Activated CD4-positive, alpha-beta T cell treated with anti-CD3 and anti-CD28 coated beads, Interleukin-10, Interleukin-2, amounts not matched to agents 100 ng/mL and 50 ng/mL, durations not matched to agents 16 hours and 8 hours (primary cell): ENCODE results near the gene CMSS1.
"Not testable (repeated sequence)": the region's sequence is repeated elsewhere in the genome, so short reads cannot be mapped to it uniquely, and the experiment has no call there.

Experiments used
- DNase-seq: peaks from one replicate; pipeline ENCODE4 v3.0.0-alpha.2; 2020

The CMSS1 gene

DNA sequence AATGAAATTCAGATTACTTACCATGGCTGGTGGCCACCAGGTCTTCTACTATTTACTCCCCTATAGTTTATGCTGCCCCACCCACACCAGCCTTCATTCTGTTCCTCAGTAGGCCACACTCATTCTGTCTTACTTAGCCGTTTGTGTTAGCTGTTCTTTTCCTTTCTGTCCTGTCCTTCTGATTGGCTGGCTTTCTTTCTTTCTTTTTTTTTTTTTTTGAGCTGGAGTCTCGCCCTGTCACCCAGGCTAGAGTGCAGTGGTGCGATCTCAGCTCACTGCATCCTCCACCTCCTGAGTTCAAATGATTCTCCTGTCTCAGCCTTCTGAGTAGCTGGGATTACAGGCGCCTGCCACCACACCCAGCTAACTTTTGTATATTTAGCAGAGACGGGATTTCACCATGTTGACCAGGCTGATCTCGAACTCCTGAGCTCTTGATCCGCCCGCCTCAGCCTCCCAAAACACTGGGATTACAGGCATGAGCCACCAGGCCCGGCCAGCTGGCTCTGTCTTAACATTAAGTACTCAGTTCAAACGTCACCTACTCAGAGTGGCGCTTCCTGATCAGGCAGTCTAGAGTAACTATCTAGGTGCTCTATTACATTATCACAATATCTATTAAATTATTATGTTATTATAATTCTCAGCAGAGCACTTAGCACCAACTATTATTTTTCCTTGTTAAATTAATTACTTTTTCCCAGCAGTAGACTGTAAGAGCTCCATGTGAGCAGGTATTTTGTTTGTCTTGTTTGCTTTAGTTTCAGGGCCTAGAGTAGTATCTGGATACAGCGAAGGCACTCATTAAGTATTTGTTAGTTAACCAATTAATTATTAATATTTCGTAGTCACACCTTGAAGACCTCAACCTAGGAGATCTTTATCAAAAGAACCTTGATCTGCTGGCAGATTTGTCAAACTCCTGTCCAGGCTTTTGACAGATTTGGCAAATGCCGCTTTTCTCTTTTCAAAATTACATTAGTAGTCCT, 6.4 kb downstream of the CMSS1 start:
- DNase-seq: no peak

- DNase-seq: peak; percentile 55
Observed at GRCh38 chr3:99825004-99825640, 7.5 kb downstream of the CMSS1 start.

- DNase-seq: no peak
Observed at GRCh38 chr3:99829844-99830243, 12.2 kb downstream of the CMSS1 start.

DNA sequence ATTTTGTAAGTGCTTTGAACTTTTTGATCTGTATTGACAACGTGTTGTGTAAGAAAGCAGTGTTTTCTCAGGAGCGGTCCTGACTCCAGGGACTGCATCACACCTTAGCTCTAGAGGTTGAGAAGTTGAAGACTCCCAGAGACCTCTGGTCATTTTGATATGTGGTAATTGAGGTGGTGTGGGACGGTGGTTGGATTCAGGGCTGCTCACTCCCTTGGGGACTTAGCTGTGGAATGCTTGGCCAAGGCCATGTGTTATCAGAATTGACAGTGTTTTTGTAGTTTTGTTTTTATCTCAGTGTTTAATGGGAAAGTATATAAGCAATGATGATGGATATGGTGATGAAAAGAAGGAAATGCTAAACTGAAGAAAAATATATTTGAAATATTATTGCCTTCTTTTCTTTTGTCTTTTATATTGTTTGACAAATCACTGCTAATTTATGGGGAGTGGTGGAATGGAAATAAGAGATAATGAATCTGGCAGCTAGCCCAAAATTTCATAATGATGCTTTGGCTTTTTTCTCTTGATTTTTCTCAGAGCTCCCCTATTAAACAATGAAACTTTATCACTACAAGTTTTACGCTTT, 16.0 kb downstream of the CMSS1 start:
- no peak for DNase-seq

DNA sequence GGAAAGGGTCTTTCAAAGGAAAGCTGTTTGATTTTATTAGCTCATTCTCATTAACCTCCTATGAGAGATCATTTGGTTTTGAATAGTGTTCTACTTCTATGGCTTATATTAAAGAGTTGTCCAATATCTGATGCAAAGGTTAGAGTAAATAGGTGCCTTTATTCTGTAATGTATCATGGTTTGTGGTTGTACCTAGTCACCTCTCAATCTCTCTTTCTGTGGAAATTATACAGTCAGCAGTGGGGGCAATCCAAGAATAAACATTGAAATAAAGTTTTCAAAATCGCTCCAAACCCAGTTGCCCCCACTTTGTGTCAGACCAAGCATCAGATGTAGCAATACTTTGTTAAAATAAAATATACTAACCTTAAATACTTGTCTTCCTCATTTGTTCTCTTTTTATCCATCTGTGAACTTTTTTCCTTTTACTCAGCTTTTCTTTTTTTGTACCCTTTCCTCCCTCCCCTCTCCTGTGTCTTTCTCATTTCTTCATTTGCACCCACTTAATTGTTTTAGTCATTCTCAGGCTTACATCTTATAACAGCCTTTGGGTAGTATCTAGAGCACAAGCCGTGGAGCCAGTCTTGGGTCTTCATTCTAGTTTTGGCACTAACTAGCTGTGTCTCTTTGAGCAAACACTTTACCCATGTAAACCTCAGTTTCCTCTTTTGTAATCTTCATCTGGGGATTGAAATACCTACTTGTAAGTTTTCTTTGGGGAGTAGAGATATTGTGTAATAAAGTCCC, 16.7 kb downstream of the CMSS1 start:
- DNase-seq: no peak

DNA sequence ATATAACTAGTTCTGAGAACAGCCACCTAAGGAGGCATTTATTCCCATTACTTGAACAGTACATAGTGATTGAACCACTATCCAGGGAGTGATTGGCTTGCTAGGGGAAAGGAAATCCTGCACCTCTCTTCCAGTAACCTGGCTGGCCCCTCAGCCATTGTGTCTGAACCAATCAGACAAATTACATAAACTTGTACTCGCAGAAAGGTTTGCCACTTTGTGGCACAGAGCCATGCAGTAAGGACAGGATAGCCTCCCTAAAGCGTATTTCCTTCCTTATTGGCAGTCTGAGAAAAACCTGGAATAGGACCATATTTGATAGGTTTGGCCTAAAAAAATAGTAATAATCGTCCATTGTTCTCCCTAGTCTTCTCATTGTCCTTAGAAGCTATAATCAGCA, 19.0 kb downstream of the CMSS1 start:
- no peak for DNase-seq

GRCh38 chr3:99837715-99838114, 20.1 kb downstream of the CMSS1 start:
- DNase-seq: no peak

- DNase-seq: no peak
Observed at GRCh38 chr3:99838755-99839154, 21.1 kb downstream of the CMSS1 start.

GRCh38 chr3:99839613-99840012, 22.0 kb downstream of the CMSS1 start:
- DNase-seq: no peak

DNA sequence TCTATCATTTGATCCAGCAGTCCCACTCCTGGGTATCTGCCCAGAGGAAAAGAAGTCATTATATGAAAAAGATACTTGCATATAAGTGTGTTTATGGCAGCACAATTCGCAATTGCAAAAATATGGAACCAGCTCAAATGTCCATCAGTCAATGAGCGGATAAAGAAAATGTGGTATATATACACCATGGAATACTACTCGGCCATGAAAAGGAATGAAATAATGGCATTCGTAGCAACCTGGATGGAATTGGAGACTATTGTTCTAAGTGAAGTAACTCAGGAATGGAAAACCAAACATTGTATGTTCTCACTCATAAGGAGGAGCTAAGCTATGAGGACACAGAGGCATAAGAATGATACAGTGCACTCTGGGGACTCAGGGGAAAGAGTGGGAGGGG, 24.3 kb downstream of the CMSS1 start:
- not testable (repeated sequence) for DNase-seq

- DNase-seq: peak; percentile 28
Observed at GRCh38 chr3:99842826-99843589, 25.3 kb downstream of the CMSS1 start.

DNA sequence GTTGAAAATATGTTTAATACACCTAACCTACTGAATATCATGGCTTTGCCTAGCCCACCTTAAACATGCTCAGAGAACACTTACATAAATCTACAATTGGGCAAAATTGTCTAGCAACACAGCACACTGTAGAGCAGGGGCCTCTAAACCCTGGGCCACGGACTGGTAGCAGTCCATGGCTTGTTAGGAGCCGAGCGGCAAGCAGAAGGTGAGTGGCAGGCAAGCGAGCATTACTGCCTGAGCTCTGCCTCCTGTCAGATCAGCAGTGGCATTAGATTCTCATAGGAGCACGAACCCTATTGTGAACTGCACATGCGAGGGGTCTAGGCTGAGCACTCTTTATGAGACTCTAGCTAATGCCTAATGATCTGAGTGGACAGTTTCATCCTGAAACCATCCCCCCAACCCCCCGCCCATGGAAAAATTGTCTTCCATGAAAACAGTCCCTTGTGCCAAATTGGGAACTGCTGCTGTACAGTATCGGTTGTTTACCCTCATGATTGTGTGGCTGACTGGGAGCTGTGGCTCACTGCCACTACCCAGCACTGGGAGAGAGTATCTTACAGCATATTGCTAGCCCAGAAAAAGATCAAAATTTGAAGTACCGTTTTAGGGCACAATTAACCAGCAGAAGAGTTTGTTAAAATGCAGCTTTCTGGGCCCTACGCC, 26.1 kb downstream of the CMSS1 start:
- no peak for DNase-seq

- no peak for DNase-seq
Observed at GRCh38 chr3:99845331-99845730, 27.7 kb downstream of the CMSS1 start.

- DNase-seq: no peak
Observed at GRCh38 chr3:99845999-99846398, 28.3 kb downstream of the CMSS1 start.

GRCh38 chr3:99846477-99847160, 29.0 kb downstream of the CMSS1 start:
- DNase-seq: no peak

DNA sequence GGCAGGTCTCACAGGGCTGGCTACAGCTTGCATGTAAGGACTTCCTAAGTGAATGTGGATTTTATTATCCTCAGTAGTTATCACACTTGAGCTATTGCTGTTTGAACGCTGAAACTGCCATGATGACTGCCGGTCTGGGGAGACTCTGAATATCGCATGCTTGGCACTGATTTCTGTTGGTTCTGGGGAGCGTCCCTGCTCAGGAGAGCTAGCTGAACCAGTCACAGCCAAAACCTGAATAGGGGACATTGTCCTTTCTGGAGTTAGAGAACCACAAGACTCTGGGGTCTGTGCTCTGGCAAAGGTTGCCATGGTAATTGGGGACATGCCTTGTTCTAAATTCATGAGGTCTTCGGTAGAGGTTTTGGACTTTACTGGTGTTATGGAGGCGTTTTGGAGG, 30.8 kb downstream of the CMSS1 start:
- DNase-seq: no peak

GRCh38 chr3:99850608-99851007, 32.9 kb downstream of the CMSS1 start:
- no peak for DNase-seq

DNA sequence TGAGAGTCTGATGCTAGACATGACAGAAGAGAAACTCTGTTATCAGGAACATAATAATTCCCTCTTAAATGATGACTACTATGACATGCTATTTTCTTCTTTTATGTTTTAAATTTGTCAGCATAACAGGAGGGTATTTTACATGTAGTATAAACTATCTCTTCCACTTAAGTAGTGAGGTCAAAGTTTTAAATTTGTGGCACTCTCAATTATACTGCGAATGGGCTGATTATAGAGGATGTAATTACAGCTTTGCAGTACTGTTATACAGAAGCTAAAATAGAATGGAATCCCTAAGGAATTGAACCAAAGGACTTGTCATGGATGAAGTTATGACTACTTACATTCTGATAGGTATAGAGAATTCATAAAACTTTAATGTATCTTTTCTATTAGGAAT, 34.3 kb downstream of the CMSS1 start:
- DNase-seq: no peak

DNA sequence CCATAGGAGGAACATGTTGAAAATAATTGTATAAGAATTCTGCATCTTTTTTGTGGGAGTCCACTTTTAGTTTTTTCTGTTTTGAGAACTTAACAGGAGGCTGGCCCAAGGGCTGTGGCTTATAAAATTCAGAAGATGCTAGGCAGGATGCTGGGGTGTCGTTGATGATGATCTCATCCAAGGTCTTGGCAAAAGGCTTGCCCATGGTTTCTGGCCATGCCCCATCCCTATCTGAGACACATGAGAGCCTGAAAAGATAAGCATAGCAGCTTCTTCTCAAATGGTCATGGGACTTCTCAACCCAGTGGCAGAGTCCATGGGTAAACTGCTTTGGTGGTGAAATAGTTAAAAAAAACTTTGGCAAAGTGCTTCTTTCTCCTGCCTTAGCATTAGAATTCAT, 35.2 kb downstream of the CMSS1 start:
- no peak for DNase-seq

DNA sequence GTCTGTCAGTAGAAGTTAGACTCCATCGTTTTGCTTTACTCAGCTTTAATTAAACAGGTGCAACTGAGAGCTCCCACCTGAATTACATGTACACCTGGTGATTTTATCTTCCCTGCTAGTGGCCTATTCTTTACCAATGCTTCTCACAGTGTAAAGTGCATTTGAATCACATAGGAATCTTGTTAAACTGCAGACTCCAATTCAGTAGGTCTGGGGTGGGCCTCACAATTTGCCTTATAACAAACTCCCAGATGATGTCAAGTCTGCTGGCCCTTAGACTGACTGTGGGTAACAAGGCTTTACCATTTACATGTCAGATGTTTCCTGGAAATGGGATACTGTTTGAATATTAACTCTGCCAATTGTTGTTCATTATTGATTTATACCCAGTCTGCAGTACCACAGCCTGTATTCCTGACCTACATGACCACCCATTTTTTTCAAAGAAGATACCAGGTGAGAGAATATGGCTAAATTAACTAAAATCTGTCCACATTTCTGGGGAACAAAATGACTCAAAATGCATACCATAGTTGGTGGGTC, 37.2 kb downstream of the CMSS1 start:
- DNase-seq: no peak

DNA sequence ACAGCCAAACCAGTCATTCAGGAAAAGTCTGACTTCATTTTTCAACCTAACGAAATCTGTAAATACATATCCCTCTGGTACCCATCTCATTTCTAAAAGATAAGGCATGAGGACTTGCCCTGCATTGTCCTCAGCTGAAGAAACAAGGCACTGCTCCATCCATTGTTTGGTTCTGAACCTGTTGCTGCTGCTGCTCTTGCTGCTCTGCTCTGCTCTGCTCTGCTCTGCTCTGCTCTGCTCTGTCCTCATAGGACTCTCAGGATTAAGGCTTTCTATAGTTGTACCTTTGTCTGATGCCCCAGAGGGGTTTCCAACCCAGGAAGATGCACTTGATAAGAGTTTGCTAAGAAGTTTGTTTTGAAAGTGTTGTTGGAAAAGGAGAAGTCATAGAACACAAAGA, 38.2 kb downstream of the CMSS1 start:
- DNase-seq: no peak
